Pancreas (tissue), 10 donors: Measurements from ENCODE around the gene LPAR3. TPM values are rescaled to one million over a fixed set of nuclear protein-coding genes. Genes with fewer than 3 reads are reported as not detected.

Experiments used
- ATAC-seq, 4 donors: fragments of 200-7000 bp; cut with Tn5 transposase; one replicate each; pipeline versions ENCODE4 v1.8.0 to v1.9.1; 2020; ENCODE audit warnings: mild to moderate bottlenecking in 4 of 4, moderate library complexity in 4 of 4
- DNase-seq, 6 donors: peaks; one replicate each; pipeline ENCODE4 v3.0.0-alpha.2; 2020
- FAIRE-seq: peaks from 2 replicates; lab custom pipeline; 2012; peaks lifted over from hg19 to GRCh38; lab: Jason Lieb, UNC
- H3K27ac ChIP-seq, 4 donors: fragments of 200-600 bp; sonication (generic); 1 replicate in 3 of 4; 2 replicates in 1 of 4; pipeline versions ENCODE4 v1.5.0 to v1.8.0; 2020
- H3K27me3 ChIP-seq, 4 donors: fragments of 200-600 bp; one replicate each; pipeline ENCODE4 v1.8.0; 2021
- H3K36me3 ChIP-seq, 3 donors: fragments of 200-600 bp; sonication (generic) in 1 of 3; one replicate each; pipeline versions ENCODE4 v1.5.0 to v1.8.0; 2020 to 2021
- H3K4me1 ChIP-seq, 3 donors: fragments of 200-600 bp; one replicate each; pipeline ENCODE4 v1.8.0; 2021
- H3K4me3 ChIP-seq, 4 donors: fragments of 200-600 bp; sonication (generic) in 2 of 4; one replicate each; pipeline versions ENCODE4 v1.5.0 to v1.8.0; 2020 to 2021
- H3K9me3 ChIP-seq, 4 donors: fragments of 200-600 bp; one replicate each; pipeline ENCODE4 v1.8.0; 2021
- WGBS, 2 donors: extraction: QIAGEN DNeasy Blood & Tissue Kit; methylation state at CpG; one replicate each; pipeline ENCODE4 v1.1.7; 2013; 5-methylcytosine and 5-hydroxymethylcytosine counted together
- intact Hi-C, 3 donors: fragments of 100-400 bp; cut with DNase I; formaldehyde crosslinking; loops; one replicate each; pipeline versions ENCODE4 v1.11.1 to v1.14.2; 2022
- polyA plus RNA-seq, 2 donors: library from polyadenylated mRNA; stranded (reverse); fragments of 200-250 nt; gene quantifications; one replicate each; pipeline ENCODE4 v1.2.3, GENCODE V29; 2013
- total RNA-seq, 6 donors: library from RNA; stranded (reverse); fragmentation: NEBNext Ultra II Directional in 4 of 6; extraction: Animal tissue kit (Norgen Biotek cat#: 25700) in 4 of 6; gene quantifications; one replicate each; pipeline versions ENCODE4 v1.2.1 to v1.2.4, GENCODE V29; 2021 to 2023
- TF ChIP-seq, protein P1 (sequence below), 4 donors: fragments of 200-600 bp; sonication (generic) in 3 of 4; IDR thresholded peaks; one replicate each; pipeline versions ENCODE4 v1.5.0 to v1.8.0; 2021; ENCODE audit warnings: antibody characterized with exemption in 4 of 4
- donor health status: healthy with polysubstance abuse.
- donor health status: DM: no; HTN: no; CAD: no; lungs with moderate emphysema.
- donor health status: DM: no; HTN: no; CAD: no.
- donor health status: control.
- donor health status: control.
- donor health status: Bipolar disorder and iron deficiency.
- donor health status: DM: yes; HTN: yes; CAD: no.
- donor health status: DM: no; HTN: no; CAD: no.
- donor health status: DM: no; HTN: no; CAD: no.
- donor health status: DM: yes; HTN: yes; CAD: no.

Gene LPAR3
- total and polyA plus RNA-seq, 8 donors: 1.4 to 19.5 (median 11.1) TPM

DNA sequence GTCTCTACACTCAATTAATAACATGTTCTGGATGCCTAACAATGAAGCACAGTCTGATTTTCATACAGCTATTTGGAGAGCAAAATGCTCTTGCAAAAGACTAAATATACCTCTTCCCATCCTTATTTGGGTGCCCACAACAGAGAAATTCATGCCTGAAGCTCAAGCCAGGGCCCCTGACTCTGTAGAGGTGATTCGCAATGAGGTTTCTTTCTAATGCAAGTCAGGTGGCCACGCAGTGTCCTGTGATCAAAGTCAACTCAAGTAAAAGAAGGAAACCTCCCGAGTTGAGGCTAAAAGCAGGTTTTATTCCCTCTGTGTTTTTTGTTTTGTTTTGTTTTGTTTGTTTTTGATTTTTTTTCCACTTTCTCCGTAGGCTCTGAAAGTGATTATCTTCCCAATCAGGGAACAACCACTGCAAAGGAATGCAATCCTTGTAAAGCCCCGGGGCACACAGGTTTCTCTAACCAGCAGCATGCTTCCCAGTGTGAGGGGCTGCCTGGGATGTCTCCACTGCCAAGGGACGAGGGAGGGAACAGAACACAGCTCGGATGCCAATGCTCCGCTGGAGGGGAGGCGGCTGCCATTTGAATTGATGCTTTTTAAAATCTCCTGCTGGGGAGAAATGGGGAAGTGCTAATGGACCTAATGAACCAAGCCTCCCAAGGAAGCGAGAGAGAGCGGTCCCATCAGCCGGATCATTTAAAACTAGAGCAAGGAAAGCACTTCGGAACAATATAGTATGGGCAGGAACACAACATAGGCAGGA is 128.9 kb downstream of the LPAR3 start:
- H3K36me3 ChIP-seq: no peaks in the 10 kb centered on the region
- DNase-seq: no peak
- 71 to 76% methylated on average over 13 of the region's 13 CpGs for WGBS, 2 donors
- intact Hi-C loops: loop anchor here in 2 of 3 donors (5.0 to 10.0 kb wide), 4 partner anchors 139 to 627 kb away; no protein-coding TSS in a partner anchor
- no peaks in the 10 kb centered on the region for H3K9me3 ChIP-seq
- peaks cover 0 to 2% (median 0%) of the 10 kb centered on the region in 3 donors for H3K4me1 ChIP-seq
- no peak for FAIRE-seq
- H3K27me3 ChIP-seq: no peaks in the 10 kb centered on the region
- no peak overlapping the region for H3K4me3 ChIP-seq
- no peak for ATAC-seq
- H3K27ac ChIP-seq: no peak overlapping the region
- TF ChIP-seq, protein P1, sequence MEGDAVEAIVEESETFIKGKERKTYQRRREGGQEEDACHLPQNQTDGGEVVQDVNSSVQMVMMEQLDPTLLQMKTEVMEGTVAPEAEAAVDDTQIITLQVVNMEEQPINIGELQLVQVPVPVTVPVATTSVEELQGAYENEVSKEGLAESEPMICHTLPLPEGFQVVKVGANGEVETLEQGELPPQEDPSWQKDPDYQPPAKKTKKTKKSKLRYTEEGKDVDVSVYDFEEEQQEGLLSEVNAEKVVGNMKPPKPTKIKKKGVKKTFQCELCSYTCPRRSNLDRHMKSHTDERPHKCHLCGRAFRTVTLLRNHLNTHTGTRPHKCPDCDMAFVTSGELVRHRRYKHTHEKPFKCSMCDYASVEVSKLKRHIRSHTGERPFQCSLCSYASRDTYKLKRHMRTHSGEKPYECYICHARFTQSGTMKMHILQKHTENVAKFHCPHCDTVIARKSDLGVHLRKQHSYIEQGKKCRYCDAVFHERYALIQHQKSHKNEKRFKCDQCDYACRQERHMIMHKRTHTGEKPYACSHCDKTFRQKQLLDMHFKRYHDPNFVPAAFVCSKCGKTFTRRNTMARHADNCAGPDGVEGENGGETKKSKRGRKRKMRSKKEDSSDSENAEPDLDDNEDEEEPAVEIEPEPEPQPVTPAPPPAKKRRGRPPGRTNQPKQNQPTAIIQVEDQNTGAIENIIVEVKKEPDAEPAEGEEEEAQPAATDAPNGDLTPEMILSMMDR (IDR thresholded peaks at IDR 0.05): no peak

DNA sequence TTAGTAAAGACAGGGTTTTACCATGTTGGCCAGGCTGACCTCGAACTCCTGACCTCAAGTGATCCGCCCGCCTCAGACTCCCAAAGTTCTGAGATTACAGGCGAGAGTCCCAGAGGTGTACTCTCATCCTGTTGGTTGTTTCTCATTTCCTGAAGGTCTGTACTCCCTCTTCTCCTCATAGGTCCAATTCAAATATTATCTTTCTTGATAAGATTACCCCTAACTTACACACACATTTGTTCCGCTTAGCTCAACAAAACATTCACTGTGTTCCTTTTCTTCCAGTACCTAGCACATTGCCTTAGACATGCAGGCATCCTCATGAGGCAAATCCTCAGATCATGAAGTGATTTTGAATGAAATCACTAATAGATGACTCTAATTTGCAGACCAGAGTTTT is 130.3 kb downstream of the LPAR3 start:
- H3K4me3 ChIP-seq: no peak overlapping the region
- no peak overlapping the region for H3K27ac ChIP-seq
- TF ChIP-seq, protein P1 (IDR thresholded peaks at IDR 0.05): no peak
- no peaks in the 10 kb centered on the region for H3K27me3 ChIP-seq
- H3K9me3 ChIP-seq: no peaks in the 10 kb centered on the region
- ATAC-seq (peak; percentile 67 to 94 (median 87)), DNase-seq (no peak), FAIRE-seq (no peak)
- intact Hi-C loops: loop anchor here in 2 of 3 donors (5.0 to 10.0 kb wide), 4 partner anchors 138 to 625 kb away; no protein-coding TSS in a partner anchor
- no peaks in the 10 kb centered on the region for H3K36me3 ChIP-seq
- 39 to 40% methylated on average over 5 of the region's 5 CpGs for WGBS, 2 donors
- H3K4me1 ChIP-seq: peaks cover 0 to 2% (median 0%) of the 10 kb centered on the region in 3 donors

Other genes with a start within 250 kb of the LPAR3 start
- gene SSX2IP, start 202.7 kb downstream of the LPAR3 start, total RNA-seq: 1 to 10 TPM; 2.7 to 6.7 (median 5.3) TPM
- 10 to 100 TPM in 1 of 2 donors, 1 to 10 TPM in 1; 1.9 to 10.2 TPM for gene SSX2IP, start 202.7 kb downstream of the LPAR3 start, polyA plus RNA-seq
- gene MCOLN2, start 103.9 kb upstream of the LPAR3 start, total RNA-seq: 1 to 10 TPM in 3 of 6 donors, under 1 TPM in 3; 0.47 to 1.7 (median 1.1) TPM
- under 1 TPM; 0.59 to 0.95 TPM for gene MCOLN2, start 103.9 kb upstream of the LPAR3 start, polyA plus RNA-seq
- gene MCOLN3, start 155.3 kb upstream of the LPAR3 start, total RNA-seq: 1 to 10 TPM; 3.2 to 8.1 (median 5.2) TPM
- gene MCOLN3, start 155.3 kb upstream of the LPAR3 start, polyA plus RNA-seq: 10 to 100 TPM in 1 of 2 donors, 1 to 10 TPM in 1; 9.5 to 11.2 TPM